DMS53 treated with DMSO at 0.1 percent for 48 hours (cell line): ENCODE measurements around the gene PRKN.

Experiments used
- DNase-seq: peaks from one replicate; lab custom pipeline; 2025; ENCODE audit not compliant: unreplicated experiment; lab: John Stamatoyannopoulos, UW

PRKN gene

DNA sequence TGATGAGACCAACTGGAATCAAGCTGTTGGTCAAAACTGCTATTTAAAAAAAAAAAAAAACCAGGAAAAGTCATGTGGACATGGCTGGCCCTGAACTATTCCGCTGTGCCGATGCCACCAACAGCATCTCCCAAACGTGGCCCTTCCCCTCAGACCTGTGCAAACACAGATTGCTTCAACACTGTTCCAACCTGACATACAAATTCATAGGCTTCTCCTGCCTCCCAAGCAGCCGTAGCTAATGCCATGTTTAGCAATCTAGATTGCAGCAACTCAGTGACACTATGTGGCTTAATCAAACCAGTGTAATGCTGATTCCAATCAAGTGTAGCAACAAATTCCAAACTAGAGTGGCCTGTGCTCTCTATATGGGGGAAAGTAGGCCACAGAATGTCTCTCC lies 16.2 kb downstream of the PRKN start:
- DNase-seq: no peak

DNA sequence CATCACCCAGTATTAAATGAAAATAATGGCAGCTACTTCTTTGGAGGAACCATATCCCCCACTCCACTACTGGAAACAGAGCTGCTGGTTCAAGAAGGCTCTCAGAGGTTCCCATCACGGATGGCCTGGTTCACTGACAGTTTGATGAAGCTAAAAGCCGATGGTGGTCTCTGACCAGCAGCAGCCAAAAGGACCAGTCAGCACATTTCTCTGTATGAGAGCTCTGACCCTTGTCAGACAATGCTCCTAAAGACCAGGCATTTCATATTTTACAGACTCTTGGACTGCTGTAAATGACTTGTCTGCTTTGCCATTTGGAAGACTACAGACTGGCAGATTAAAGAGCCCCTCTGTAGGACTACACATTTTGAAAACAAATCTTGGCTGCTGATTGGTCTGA lies 16.6 kb downstream of the PRKN start:
- no peak for DNase-seq

DNA sequence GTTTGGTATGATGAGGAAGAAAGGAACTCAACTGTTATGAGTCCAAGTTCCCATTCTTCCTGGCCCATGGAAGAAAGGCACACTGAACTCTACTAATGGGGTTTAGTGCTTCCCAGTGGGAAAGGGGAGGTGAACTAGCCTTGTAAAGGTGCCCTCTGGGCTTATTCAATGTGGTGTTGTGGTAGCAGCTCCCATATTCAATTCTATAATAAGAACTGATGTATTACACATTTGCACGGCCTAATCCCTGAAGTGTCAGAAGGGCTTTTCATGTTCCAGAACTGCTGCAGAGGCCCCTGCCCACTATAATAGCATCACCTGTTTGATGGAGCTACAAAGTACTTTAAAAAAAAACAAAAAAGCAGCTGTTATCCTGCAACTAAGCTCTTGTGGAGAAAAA lies 17.1 kb downstream of the PRKN start:
- DNase-seq: no peak

DNA sequence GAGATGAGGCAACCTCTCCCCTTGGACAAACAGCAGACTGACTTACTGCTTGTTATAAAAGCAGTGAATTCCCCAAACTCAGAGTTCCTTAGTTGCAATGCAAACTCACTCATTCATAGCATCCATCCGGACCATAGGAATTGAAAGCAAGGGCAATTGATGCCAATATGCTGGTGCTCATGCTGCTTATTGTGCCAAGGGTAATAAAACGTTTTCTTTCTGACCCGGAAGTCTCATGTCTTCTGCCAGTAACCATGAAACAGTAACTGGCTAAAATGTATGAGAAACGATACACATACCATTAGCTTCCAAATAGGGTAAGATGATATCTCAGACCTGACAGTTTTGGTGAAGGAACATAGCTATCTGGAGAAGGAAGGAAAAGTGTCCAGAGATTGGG lies 18.1 kb downstream of the PRKN start:
- DNase-seq: no peak

DNA sequence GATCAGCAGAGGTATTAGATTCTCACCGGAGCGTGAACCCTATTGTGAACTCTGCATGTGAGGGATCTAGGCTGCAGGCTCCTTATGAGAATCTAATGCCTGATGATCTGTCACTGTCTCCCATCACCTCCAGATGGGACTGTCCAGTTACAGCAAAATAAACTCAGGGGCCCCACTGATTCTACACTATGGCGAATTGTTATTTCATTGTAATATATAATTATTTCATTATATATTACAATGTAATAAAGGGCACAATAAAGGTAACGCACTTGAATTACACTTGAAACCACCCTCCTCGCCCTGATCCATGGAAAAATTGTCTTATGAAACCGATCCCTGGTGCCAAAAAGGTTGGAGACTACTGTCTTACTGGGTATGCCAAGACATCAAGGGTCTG lies 18.6 kb downstream of the PRKN start:
- no peak for DNase-seq

DNA sequence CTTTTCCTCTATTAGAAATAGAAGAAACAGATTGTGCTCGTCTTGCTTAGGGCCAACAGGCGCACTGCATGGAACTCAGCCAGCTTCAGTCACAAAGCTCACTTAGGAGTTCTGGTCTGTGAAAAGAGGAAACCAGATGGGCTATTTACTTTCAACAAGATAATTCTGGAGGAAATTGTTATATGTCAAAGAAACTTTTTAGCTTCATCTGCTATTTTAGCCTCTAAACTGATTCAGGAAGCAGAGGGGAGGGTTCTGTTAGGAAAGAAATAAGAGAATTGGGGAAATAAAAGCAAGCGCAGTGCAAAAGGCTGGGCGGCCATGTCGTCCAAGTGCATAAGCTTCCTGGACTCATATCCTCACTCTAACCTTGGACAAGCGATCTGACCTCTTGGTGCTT lies 21.3 kb downstream of the PRKN start:
- DNase-seq: no peak

DNA sequence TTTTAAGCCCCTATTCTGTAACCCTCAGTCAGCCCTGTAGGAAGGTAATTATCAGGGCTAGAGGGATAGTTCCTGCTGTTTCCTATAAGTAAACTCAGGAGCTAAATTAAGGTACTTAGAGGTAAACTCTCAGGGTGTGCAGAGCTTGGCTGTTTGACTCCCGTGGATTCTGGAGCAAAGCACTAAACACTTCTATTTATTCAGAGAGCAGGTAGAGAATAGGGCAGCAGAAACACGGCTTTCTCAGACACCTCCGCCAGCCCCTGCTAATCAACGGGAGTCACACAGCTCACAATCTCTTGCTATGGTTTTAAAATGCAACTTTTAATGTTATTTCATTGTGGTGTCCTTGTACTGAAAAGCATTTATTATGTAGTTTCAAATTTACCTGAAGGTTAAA lies 21.8 kb downstream of the PRKN start:
- no peak for DNase-seq

DNA sequence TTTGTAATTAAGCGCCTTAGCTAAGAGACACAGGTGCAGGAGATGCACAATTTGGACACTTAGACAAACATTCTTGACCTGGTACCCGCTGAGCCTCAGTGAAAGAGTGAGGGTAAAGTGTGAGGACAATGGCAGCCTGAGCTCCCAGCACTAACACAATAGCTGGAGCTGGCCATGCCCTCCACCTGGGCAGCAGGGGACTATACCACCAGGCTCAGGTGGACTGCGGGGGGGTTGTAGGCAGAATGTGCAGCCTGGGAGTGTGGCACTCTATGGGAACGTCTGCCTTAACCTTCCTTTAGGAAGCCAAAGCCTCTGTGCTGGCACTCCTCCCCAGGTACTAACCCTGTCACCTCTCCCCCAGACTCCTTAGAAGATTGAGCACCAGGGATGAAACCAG lies 23.6 kb downstream of the PRKN start:
- no peak for DNase-seq

GRCh38 chr6:162702446-162702845 lies 25.1 kb downstream of the PRKN start:
- no peak for DNase-seq

DNA sequence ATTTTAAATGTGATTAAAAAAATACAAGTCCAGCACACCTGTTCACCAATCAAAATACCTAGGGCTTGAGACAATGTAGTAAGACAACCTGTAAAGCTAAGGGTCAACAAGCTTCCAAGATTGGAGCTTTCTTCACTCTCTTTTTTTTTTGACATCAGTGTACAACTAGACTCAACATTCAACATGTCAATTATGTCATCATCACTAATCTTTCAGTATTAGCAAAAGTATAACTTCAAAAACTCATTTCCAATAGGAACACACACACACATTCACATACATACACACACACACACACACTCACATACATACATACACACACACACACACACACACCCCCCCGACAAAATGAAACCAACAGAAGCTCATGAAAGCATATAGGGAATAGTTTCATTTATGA lies 26.0 kb downstream of the PRKN start:
- DNase-seq: no peak

DNA sequence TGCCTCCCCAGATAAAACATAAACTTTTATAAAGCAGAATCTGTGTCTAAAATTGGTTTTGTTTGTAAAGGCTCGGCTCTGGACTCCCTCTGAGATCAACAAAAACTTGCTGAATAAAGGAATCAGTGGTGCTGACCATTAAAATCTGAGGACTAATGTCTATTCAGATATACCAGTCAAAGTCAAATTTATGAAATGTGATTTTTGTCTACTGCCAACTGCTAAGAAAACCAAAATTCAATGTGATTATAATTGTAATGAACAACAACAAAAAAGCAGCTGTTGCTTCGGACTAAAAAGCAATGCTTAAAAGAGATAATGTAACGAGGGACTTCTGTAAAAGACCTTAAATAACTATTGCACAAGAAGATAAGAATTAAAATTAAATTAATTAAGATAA lies 26.6 kb downstream of the PRKN start:
- no peak for DNase-seq

DNA sequence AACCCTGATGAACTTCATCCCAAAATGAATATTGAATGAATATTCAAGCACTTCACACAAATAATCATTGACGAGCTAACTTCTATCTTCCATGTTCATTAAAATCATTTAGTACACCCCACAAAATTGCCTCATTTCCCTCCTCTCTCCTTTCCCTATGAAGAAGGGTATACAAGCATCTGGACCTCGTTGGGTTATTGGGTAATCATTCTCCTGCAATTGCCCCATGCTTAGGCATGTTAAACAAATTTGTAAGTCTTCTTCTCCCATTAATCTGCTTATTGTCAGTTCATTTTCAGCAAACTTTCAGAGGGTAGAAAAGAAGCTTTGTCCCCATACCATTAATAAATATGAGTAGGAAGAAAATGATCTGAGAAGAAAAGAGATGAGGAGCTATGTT lies 27.6 kb downstream of the PRKN start:
- DNase-seq: no peak

- no peak for DNase-seq
These were observed 29.1 kb downstream of the PRKN start for GRCh38 chr6:162698440-162698839.

DNA sequence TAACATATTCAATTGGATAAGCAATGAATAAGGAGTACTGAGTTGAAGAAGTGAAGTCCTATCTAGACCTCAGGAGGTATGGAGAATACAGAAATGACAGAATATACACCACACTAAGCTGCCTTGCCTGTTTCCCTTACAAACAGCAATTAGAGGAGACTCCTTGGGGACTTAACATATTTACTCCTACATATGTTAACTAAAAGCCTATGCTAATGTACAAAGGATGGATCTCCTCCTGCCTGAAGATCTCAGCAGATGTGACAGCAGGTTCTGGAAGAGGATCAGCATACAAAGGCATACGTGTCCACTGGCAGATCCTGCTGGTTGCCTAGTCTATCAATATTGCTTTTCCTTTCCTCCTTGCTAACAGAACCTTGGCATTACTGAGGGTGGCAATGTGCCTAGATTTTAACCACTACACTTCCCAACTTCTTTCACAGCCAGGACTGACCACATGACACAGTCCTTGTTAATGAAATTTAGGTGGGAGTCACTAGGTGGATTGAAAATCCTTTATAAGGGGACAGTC lies 29.6 kb downstream of the PRKN start:
- DNase-seq: no peak

GRCh38 chr6:162690158-162690557 lies 37.4 kb downstream of the PRKN start:
- no peak for DNase-seq

DNA sequence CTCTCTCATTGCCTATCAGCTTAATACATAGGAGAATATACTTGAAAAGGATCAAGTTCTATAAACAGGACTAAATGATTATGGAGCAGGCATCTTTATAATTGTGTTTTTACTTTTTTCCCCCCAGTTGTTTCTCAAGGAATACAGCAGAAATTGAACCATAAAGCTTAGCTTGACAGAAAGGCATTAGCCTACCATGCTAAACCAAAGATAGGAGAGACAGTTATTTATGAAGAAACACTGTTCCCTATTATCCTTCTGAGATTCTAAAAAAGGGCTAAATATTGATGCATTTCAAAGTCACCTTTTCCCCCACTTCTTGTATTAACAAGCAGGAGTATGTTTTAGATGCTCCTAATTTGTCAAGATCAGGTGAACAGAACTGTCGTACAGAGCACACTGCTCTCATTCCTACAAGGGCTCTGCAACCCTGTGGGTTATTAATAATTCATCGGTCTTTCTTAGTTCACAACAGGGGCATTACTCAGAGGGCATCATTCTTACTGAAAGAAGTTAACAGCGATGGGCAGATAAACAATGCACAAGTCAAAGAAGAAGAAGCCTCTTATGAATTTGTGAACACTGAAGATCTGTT lies 38.7 kb downstream of the PRKN start:
- no peak for DNase-seq

GRCh38 chr6:162685586-162685985 lies 42.0 kb downstream of the PRKN start:
- DNase-seq: no peak

DNA sequence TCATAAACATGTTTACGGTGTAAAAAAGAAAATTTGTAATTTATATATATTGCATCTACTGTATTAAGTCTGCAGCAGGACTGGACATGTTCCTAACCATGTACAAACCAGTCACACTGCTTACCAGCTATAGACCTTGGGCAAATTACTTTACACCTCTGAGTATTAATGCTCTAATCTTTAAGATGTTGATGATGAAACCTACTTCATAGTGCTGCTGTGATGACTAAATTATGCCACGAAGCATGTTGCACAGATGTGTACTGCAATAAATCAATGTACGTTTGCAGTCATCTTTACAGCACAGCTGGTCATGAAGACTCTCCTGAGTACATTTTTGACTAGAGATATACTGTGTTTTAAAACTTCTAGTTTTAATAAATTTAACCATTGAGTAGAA lies 42.6 kb downstream of the PRKN start:
- no peak for DNase-seq

DNA sequence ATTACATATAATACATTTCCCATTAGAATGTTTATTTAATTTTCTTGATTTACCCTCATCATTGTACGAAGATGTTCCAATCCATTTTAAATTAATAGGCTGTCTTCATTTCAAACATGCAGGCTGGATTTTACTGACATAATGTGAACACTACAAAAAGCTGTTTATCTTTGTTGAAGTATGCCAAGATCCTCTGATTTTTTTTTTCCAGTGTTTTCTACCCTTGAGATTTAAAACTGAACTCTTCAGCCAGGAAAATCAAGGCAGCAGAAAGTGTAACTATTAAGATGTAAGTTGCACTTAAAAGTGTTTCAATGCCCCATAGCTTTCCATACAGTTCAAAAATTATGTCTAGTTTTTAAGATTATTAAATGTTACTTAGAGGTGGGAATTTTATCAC lies 43.5 kb downstream of the PRKN start:
- DNase-seq: no peak

DNA sequence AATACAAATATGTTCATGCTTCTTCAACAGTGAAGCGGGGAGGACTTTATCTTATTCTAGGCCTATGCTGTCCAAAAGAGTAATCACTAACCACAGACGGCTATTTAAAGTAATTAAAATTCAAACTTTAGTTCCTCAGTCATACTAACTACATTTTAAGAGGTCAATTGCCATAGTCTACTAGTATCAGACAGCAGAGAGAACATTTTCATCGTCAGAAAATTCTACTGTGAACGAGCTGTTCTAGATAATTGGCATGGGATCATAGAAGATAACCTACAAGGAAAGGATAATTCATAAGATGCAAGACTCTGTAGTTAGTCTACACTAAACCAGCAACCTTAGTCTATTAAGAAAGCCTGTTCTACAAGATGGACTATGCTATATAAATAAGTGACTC lies 44.4 kb downstream of the PRKN start:
- DNase-seq: no peak

DNA sequence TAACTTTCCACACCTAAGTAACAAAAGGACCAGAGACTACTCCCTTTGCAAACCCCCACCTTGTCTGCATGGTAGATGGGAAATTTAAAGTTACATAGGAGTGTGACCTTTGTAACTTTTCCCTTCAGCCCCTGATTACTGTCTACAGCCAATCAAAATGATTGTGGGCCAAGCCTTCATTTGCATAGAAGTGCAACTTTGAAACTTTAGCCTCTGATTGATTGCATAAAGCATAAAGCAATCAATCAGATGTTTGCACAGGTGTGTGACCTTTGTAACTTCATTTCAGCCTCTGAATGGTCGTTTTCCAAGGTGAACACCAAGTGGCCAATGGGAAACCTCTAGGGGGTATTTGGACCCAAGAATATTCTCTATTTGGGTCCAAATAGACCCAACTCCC lies 46.1 kb downstream of the PRKN start:
- DNase-seq: no peak

DNA sequence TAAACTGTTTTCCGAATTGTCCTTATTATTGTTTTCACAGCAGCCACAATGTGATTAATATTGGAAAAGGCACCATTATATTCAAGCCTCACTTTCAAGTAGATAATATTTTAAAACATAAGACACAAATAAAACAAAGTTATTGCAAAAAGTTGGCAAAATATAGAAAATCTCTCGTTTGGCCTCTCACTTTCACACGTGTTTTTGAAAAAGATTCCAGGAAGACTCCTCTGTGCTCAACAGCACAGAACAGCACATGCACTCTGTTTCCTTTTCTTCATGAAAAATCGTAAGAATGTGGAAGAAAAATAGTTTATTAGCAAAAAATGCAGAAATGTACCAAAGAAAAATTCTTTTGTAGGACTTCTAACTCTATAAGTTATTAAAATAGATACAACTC lies 46.7 kb downstream of the PRKN start:
- DNase-seq: no peak

- no peak for DNase-seq
These were observed 47.2 kb downstream of the PRKN start for GRCh38 chr6:162680367-162680766.

DNA sequence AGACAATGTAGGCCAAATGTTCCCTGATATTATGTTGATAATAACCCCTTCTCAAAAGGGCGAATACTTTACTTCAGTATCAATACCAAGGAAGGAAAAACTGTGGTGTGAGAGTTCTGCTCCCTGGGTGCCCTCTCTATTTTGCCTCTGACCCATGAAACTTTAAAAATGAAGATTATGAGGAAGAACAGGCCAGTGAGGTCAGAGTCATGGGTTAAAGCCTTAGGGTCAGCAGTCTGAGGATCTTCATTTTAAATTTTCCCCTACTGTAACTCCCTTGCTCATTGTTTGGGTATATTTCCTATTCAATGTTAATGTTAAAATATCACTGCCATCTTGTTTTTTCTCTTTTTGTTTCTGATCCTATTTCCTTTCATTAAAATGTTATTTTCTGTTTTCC lies 47.9 kb downstream of the PRKN start:
- DNase-seq: no peak
